CD4-positive, alpha-beta T cell (primary cell): ENCODE measurements around the gene PCGF3. TPM values are rescaled to one million over a fixed set of nuclear protein-coding genes. Genes with fewer than 3 reads are reported as not detected.

Experiments
- ATAC-seq: fragments of 200-7000 bp; cut with Tn5 transposase; one replicate; pipeline ENCODE4 v1.10.0; 2022; ENCODE audit warnings: mild to moderate bottlenecking; ENCODE audit not compliant: poor library complexity
- CTCF ChIA-PET: fragments of 350-600 bp; sonication (Branson Sonifier 250); formaldehyde crosslinking; loops from one replicate; lab custom pipeline; 2021; ENCODE audit warnings: antibody characterized with exemption, inconsistent platforms; lab: Charles Lee
- POLR2A ChIA-PET: fragments of 350-600 bp; sonication (Branson Sonifier 250); formaldehyde crosslinking; loops from one replicate; lab custom pipeline; 2021; ENCODE audit warnings: antibody characterized with exemption, inconsistent platforms; lab: Charles Lee
- DNase-seq, 14 experiments: peaks; one replicate each; pipeline ENCODE4 v3.0.0-alpha.2; 2013 to 2020; ENCODE audit warnings: mixed read lengths in 2 of 14
- H3K27ac ChIP-seq, 2 donors: one replicate each; pipeline versions ENCODE4 v1.5.1 to v1.7.0; 2013; ENCODE audit warnings: low read length in 2 of 2, low read depth in 1 of 2, mild to moderate bottlenecking in 1 of 2
- H3K27me3 ChIP-seq, 2 experiments: 1 replicate in 1 of 2; 2 replicates in 1 of 2; pipeline versions ENCODE4 v1.6.1 to v1.7.0; 2013; ENCODE audit warnings: low read length in 2 of 2, control low read depth in 1 of 2, mild to moderate bottlenecking in 1 of 2, moderate library complexity in 1 of 2; ENCODE audit not compliant: insufficient read depth in 2 of 2, control insufficient read depth in 1 of 2
- H3K36me3 ChIP-seq: one replicate; pipeline ENCODE4 v1.6.1; 2013; ENCODE audit warnings: low read length, control low read depth; ENCODE audit not compliant: insufficient read depth
- H3K4me1 ChIP-seq: one replicate; pipeline ENCODE4 v1.6.1; 2013; ENCODE audit warnings: low read length, control low read depth; ENCODE audit not compliant: insufficient read depth
- H3K4me3 ChIP-seq: one replicate; pipeline ENCODE4 v1.5.1; 2013; ENCODE audit warnings: mild to moderate bottlenecking, low read length, moderate library complexity
- H3K9me3 ChIP-seq, 2 experiments: 1 replicate in 1 of 2; 2 replicates in 1 of 2; pipeline versions ENCODE4 v1.6.1 to v1.7.0; 2013; ENCODE audit warnings: low read length in 2 of 2, mild to moderate bottlenecking in 2 of 2, control low read depth in 1 of 2, moderate library complexity in 1 of 2; ENCODE audit not compliant: control insufficient read depth in 1 of 2, insufficient read depth in 1 of 2
- H3K27ac Mint-ChIP-seq: one replicate; pipeline ENCODE4 v1.8.0; 2020; ENCODE audit warnings: mixed read lengths
- H3K27me3 Mint-ChIP-seq: one replicate; pipeline ENCODE4 v1.8.0; 2021; ENCODE audit warnings: mixed read lengths
- H3K36me3 Mint-ChIP-seq: one replicate; pipeline ENCODE4 v1.8.0; 2021; ENCODE audit warnings: low read depth, mixed read lengths
- H3K4me1 Mint-ChIP-seq: one replicate; pipeline ENCODE4 v1.8.0; 2021; ENCODE audit warnings: low read depth, mixed read lengths
- H3K4me3 Mint-ChIP-seq: one replicate; pipeline ENCODE4 v1.8.0; 2020; ENCODE audit warnings: mild to moderate bottlenecking, mixed read lengths
- H3K9me3 Mint-ChIP-seq: one replicate; pipeline ENCODE4 v1.8.0; 2020; ENCODE audit warnings: mixed read lengths
- intact Hi-C, 2 experiments: fragments of 100-400 bp; cut with DNase I in 1 of 2; cut with micrococcal nuclease in 1 of 2; formaldehyde crosslinking; loops; one replicate each; pipeline versions ENCODE4 v1.15.1 to v1.9.0; 2023 to 2025; cut with DNase I, micrococcal nuclease
- total RNA-seq, 174 experiments: library from RNA in 2 of 174; stranded (reverse) in 2 of 174; gene quantifications; one replicate each; pipeline ENCODE4 v1.2.3 and lab custom pipeline; 2021 to 2026
- TF ChIP-seq, protein P1 (sequence below): fragments of 200-600 bp; IDR thresholded peaks from one replicate; pipeline ENCODE4 v1.8.0; 2022; ENCODE audit warnings: antibody characterized with exemption, mild to moderate bottlenecking

PCGF3 gene
- total RNA-seq, 2 experiments from 2014 or later: 45.1 to 48.6 TPM

GRCh38 chr4:764405-765169, 59.0 kb downstream of the PCGF3 start:
- Histone ChIP-seq H3K9me3 (peaks cover 0 to 20% of the 10 kb centered on the region in 2 experiments), H3K4me1 (peaks cover 24% of the 10 kb centered on the region), H3K4me3 (no peak overlapping the region), H3K27ac (no peak overlapping the region), H3K27me3 (no peaks in the 10 kb centered on the region), H3K36me3 (peaks cover 54% of the 10 kb centered on the region)
- ATAC-seq (no peak), DNase-seq (no peak)
- Mint-ChIP-seq H3K9me3 (no peaks in the 10 kb centered on the region), H3K27ac (peak overlapping the region; percentile 49), H3K36me3 (peaks cover 81% of the 10 kb centered on the region), H3K27me3 (no peaks in the 10 kb centered on the region), H3K4me3 (no peak overlapping the region), H3K4me1 (peaks cover 29% of the 10 kb centered on the region)
- ChIA-PET POLR2A (no interaction called here), CTCF (no interaction called here)
- intact Hi-C loops: no loop called here
- TF ChIP-seq, protein P1, sequence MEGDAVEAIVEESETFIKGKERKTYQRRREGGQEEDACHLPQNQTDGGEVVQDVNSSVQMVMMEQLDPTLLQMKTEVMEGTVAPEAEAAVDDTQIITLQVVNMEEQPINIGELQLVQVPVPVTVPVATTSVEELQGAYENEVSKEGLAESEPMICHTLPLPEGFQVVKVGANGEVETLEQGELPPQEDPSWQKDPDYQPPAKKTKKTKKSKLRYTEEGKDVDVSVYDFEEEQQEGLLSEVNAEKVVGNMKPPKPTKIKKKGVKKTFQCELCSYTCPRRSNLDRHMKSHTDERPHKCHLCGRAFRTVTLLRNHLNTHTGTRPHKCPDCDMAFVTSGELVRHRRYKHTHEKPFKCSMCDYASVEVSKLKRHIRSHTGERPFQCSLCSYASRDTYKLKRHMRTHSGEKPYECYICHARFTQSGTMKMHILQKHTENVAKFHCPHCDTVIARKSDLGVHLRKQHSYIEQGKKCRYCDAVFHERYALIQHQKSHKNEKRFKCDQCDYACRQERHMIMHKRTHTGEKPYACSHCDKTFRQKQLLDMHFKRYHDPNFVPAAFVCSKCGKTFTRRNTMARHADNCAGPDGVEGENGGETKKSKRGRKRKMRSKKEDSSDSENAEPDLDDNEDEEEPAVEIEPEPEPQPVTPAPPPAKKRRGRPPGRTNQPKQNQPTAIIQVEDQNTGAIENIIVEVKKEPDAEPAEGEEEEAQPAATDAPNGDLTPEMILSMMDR: no peak

DNA sequence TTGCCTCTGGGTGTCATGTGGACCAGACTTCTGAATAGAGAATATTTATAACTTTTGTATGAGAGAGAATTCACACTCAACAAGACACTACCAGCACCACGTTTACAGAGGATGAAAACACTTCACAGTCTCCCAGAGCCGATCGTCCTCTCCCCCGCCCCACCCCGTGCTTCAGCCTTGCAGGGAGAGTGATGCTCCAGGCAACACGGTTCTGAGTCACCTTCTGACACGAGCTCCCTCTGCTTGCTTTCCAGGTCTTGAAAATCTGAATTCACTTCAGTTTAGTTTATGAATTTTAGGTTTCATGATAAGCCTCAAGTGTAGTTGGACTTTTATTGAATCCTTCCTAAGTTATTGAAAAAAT, 60.5 kb downstream of the PCGF3 start:
- H3K27me3 ChIP-seq: no peaks in the 10 kb centered on the region
- H3K4me1 ChIP-seq: peaks cover 23% of the 10 kb centered on the region
- peaks cover 79% of the 10 kb centered on the region for H3K36me3 Mint-ChIP-seq
- CTCF ChIA-PET: interaction anchor here (1.0 to 1.6 kb wide), 2 partner anchors 9 to 13 kb away, joined by 3 to 4 read pairs; no protein-coding TSS in a partner anchor
- H3K36me3 ChIP-seq: peaks cover 56% of the 10 kb centered on the region
- H3K27ac ChIP-seq: no peak overlapping the region
- no peaks in the 10 kb centered on the region for H3K9me3 Mint-ChIP-seq
- POLR2A ChIA-PET: interaction anchor here (1.3 kb wide), 1 partner anchor 15 kb away, joined by 5 read pairs; no protein-coding TSS in a partner anchor
- H3K4me3 Mint-ChIP-seq: no peak overlapping the region
- no peak for DNase-seq
- H3K9me3 ChIP-seq: peaks cover 0 to 20% of the 10 kb centered on the region in 2 experiments
- ATAC-seq: no peak
- TF ChIP-seq, protein P1: no peak
- intact Hi-C loops: no loop called here
- H3K4me1 Mint-ChIP-seq: peaks cover 39% of the 10 kb centered on the region
- H3K27me3 Mint-ChIP-seq: no peaks in the 10 kb centered on the region
- H3K27ac Mint-ChIP-seq: no peak overlapping the region
- no peak overlapping the region for H3K4me3 ChIP-seq

DNA sequence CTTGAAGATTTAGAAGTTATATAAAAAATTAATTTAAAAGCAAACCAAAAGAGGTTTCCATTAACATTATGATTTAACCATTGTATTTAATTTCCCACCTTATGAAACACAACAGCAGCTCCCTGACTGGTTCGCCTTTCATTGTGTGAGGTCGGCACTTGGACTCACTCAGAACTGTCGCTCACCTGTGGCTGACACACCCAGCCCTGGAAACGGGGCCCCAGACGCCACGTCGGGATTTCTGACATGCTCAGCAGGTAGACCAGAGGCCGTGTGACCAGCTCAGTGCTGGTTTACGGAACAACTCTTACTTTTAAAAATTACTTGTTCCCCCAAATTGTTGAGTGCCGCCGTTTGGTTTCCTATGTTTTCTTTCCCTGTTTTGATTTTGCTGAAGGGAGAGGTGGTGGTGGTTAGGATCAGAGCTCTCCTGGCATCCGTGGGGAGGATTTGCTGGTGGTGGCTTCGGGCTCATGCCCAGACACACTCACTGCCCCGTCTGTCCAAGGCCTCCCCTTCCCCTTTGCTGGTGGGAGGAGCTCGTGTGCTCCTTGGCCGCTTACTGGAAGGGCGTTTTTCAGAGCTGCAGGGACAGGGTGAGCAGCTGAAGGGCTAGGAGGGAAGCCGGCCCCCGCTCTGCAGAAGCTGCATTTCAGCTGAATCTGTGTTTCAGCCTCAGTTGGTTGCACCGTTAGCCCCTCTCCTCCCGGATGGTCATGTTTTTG, 61.1 kb downstream of the PCGF3 start:
- Mint-ChIP-seq H3K36me3 (peaks cover 76% of the 10 kb centered on the region), H3K27me3 (no peaks in the 10 kb centered on the region), H3K4me3 (no peak overlapping the region), H3K4me1 (peaks cover 35% of the 10 kb centered on the region), H3K27ac (no peak overlapping the region), H3K9me3 (no peaks in the 10 kb centered on the region)
- H3K9me3 ChIP-seq: peaks cover 0 to 20% of the 10 kb centered on the region in 2 experiments
- peaks cover 21% of the 10 kb centered on the region for H3K4me1 ChIP-seq
- POLR2A ChIA-PET: interaction anchor here (1.3 kb wide), 1 partner anchor 15 kb away, joined by 5 read pairs; no protein-coding TSS in a partner anchor
- intact Hi-C loops: no loop called here
- no peak overlapping the region for H3K27ac ChIP-seq
- no peak for DNase-seq
- TF ChIP-seq, protein P1: no peak
- no peaks in the 10 kb centered on the region for H3K27me3 ChIP-seq
- no peak overlapping the region for H3K4me3 ChIP-seq
- peaks cover 56% of the 10 kb centered on the region for H3K36me3 ChIP-seq
- CTCF ChIA-PET: interaction anchor here (1.0 to 1.6 kb wide), 2 partner anchors 8 to 12 kb away, joined by 3 to 4 read pairs; no protein-coding TSS in a partner anchor
- ATAC-seq: no peak
